Activated naive CD4-positive, alpha-beta T cell treated with anti-CD3 and anti-CD28 coated beads for 36 hours (primary cell): ENCODE measurements around the gene FAT1. TPM values are rescaled to one million over a fixed set of nuclear protein-coding genes. Genes with fewer than 3 reads are reported as not detected.

Experiments
- CTCF ChIA-PET: fragments of 350-600 bp; sonication (Branson Sonifier 250); formaldehyde crosslinking; loops from one replicate; lab custom pipeline; 2021; ENCODE audit warnings: antibody characterized with exemption; lab: Charles Lee
- DNase-seq: peaks from one replicate; pipeline ENCODE4 v3.0.0-alpha.2; 2020
- H3K27ac Mint-ChIP-seq: one replicate; pipeline ENCODE4 v1.8.0; 2021; ENCODE audit warnings: mild to moderate bottlenecking, mixed read lengths
- H3K27me3 Mint-ChIP-seq: one replicate; pipeline ENCODE4 v1.8.0; 2021; ENCODE audit warnings: low read depth, mixed read lengths
- H3K36me3 Mint-ChIP-seq: one replicate; pipeline ENCODE4 v1.8.0; 2021; ENCODE audit warnings: low read depth, mixed read lengths
- H3K4me1 Mint-ChIP-seq: one replicate; pipeline ENCODE4 v1.8.0; 2021; ENCODE audit warnings: low read depth, mixed read lengths
- H3K4me3 Mint-ChIP-seq: one replicate; pipeline ENCODE4 v1.8.0; 2021; ENCODE audit warnings: mild to moderate bottlenecking, moderate library complexity, mixed read lengths
- H3K9me3 Mint-ChIP-seq: one replicate; pipeline ENCODE4 v1.8.0; 2021; ENCODE audit warnings: mixed read lengths
- intact Hi-C: fragments of 100-400 bp; cut with micrococcal nuclease; formaldehyde crosslinking; loops from one replicate; pipeline ENCODE4 v1.15.1; 2023
- total RNA-seq, 2 experiments: library from RNA; stranded (reverse); gene quantifications; one replicate each; pipeline ENCODE4 v1.2.3, GENCODE V29; 2021

FAT1 gene
- total RNA-seq, 2 experiments from 2014 or later = 0.02 to 0.43 TPM

- CTCF ChIA-PET = interaction anchor here (0.5 kb wide), 1 partner anchor 47 kb away, joined by 3 read pairs; no protein-coding TSS in a partner anchor
- intact Hi-C loops = no loop called here
- Mint-ChIP-seq H3K4me1 (no peaks in the 10 kb centered on the region), H3K36me3 (no peaks in the 10 kb centered on the region), H3K4me3 (no peak overlapping the region), H3K9me3 (no peaks in the 10 kb centered on the region), H3K27ac (no peak overlapping the region), H3K27me3 (peaks cover 13% of the 10 kb centered on the region)
- no peak for DNase-seq
These were observed 69.7 kb downstream of the FAT1 start for GRCh38 chr4:186653969-186654368.

- H3K27ac Mint-ChIP-seq = no peak overlapping the region
- CTCF ChIA-PET = no interaction called here
- no peaks in the 10 kb centered on the region for H3K36me3 Mint-ChIP-seq
These were observed 72.0 kb downstream of the FAT1 start for GRCh38 chr4:186651624-186652023.

GRCh38 chr4:186651181-186651603 lies 72.5 kb downstream of the FAT1 start:
- CTCF ChIA-PET = no interaction called here
- Mint-ChIP-seq H3K36me3 (no peaks in the 10 kb centered on the region), H3K27ac (no peak overlapping the region), H3K9me3 (no peaks in the 10 kb centered on the region), H3K4me3 (no peak overlapping the region), H3K27me3 (peaks cover 13% of the 10 kb centered on the region), H3K4me1 (no peaks in the 10 kb centered on the region)
- intact Hi-C loops = no loop called here
- DNase-seq = no peak

More at GRCh38 chr4:186651624-186652023, 72.0 kb downstream of the FAT1 start:
- Mint-ChIP-seq H3K4me3 (no peak overlapping the region), H3K27me3 (peaks cover 13% of the 10 kb centered on the region), H3K4me1 (no peaks in the 10 kb centered on the region), H3K9me3 (no peaks in the 10 kb centered on the region)
- intact Hi-C loops = no loop called here
- DNase-seq = no peak

GRCh38 chr4:186650401-186651180 lies 73.1 kb downstream of the FAT1 start:
- peaks cover 2% of the 10 kb centered on the region for H3K9me3 Mint-ChIP-seq
- no peak overlapping the region for H3K27ac Mint-ChIP-seq
- intact Hi-C loops = no loop called here
- CTCF ChIA-PET = no interaction called here
- DNase-seq = no peak
- peaks cover 13% of the 10 kb centered on the region for H3K27me3 Mint-ChIP-seq
- no peak overlapping the region for H3K4me3 Mint-ChIP-seq
- H3K4me1 Mint-ChIP-seq = no peaks in the 10 kb centered on the region
- H3K36me3 Mint-ChIP-seq = no peaks in the 10 kb centered on the region

- Mint-ChIP-seq H3K36me3 (no peaks in the 10 kb centered on the region), H3K27me3 (peaks cover 16% of the 10 kb centered on the region), H3K4me3 (no peak overlapping the region), H3K27ac (no peak overlapping the region), H3K4me1 (no peaks in the 10 kb centered on the region), H3K9me3 (peaks cover 2% of the 10 kb centered on the region)
- intact Hi-C loops = no loop called here
- CTCF ChIA-PET = no interaction called here
- no peak for DNase-seq
These were observed 75.8 kb downstream of the FAT1 start for GRCh38 chr4:186647821-186648220.

GRCh38 chr4:186644737-186645261 lies 78.9 kb downstream of the FAT1 start:
- H3K9me3 Mint-ChIP-seq = peaks cover 2% of the 10 kb centered on the region
- H3K4me1 Mint-ChIP-seq = no peaks in the 10 kb centered on the region
- H3K27ac Mint-ChIP-seq = no peak overlapping the region
- H3K36me3 Mint-ChIP-seq = no peaks in the 10 kb centered on the region
- H3K4me3 Mint-ChIP-seq = no peak overlapping the region
- intact Hi-C loops = no loop called here
- no peak for DNase-seq
- CTCF ChIA-PET = no interaction called here
- peaks cover 9% of the 10 kb centered on the region for H3K27me3 Mint-ChIP-seq

GRCh38 chr4:186644311-186644638 lies 79.4 kb downstream of the FAT1 start:
- no peak for DNase-seq
- Mint-ChIP-seq H3K27ac (no peak overlapping the region), H3K4me3 (no peak overlapping the region), H3K9me3 (peaks cover 2% of the 10 kb centered on the region), H3K27me3 (peaks cover 8% of the 10 kb centered on the region), H3K36me3 (no peaks in the 10 kb centered on the region), H3K4me1 (no peaks in the 10 kb centered on the region)
- intact Hi-C loops = no loop called here
- CTCF ChIA-PET = no interaction called here

- Mint-ChIP-seq H3K4me1 (no peaks in the 10 kb centered on the region), H3K36me3 (no peaks in the 10 kb centered on the region), H3K27me3 (peaks cover 8% of the 10 kb centered on the region), H3K9me3 (peaks cover 2% of the 10 kb centered on the region), H3K27ac (no peak overlapping the region), H3K4me3 (no peak overlapping the region)
- CTCF ChIA-PET = no interaction called here
- no peak for DNase-seq
- intact Hi-C loops = no loop called here
These were observed 80.0 kb downstream of the FAT1 start for GRCh38 chr4:186643501-186644310.

- CTCF ChIA-PET = no interaction called here
- DNase-seq = no peak
These were observed 80.7 kb downstream of the FAT1 start for GRCh38 chr4:186642998-186643397.

GRCh38 chr4:186642530-186642929 lies 81.1 kb downstream of the FAT1 start:
- Mint-ChIP-seq H3K36me3 (no peaks in the 10 kb centered on the region), H3K4me1 (no peaks in the 10 kb centered on the region), H3K27ac (no peak overlapping the region), H3K9me3 (peaks cover 2% of the 10 kb centered on the region), H3K27me3 (peaks cover 8% of the 10 kb centered on the region), H3K4me3 (no peak overlapping the region)
- intact Hi-C loops = no loop called here
- CTCF ChIA-PET = no interaction called here
- no peak for DNase-seq

More at GRCh38 chr4:186642998-186643397, 80.7 kb downstream of the FAT1 start:
- intact Hi-C loops = no loop called here
- Mint-ChIP-seq H3K27me3 (peaks cover 8% of the 10 kb centered on the region), H3K4me3 (no peak overlapping the region), H3K9me3 (peaks cover 2% of the 10 kb centered on the region), H3K27ac (no peak overlapping the region), H3K4me1 (no peaks in the 10 kb centered on the region), H3K36me3 (no peaks in the 10 kb centered on the region)

- DNase-seq = no peak
- Mint-ChIP-seq H3K4me1 (no peaks in the 10 kb centered on the region), H3K27me3 (no peaks in the 10 kb centered on the region), H3K4me3 (no peak overlapping the region), H3K36me3 (no peaks in the 10 kb centered on the region), H3K9me3 (no peaks in the 10 kb centered on the region), H3K27ac (no peak overlapping the region)
- CTCF ChIA-PET = no interaction called here
- intact Hi-C loops = no loop called here
These were observed 89.0 kb downstream of the FAT1 start for GRCh38 chr4:186634591-186635128.

- CTCF ChIA-PET = no interaction called here
- H3K36me3 Mint-ChIP-seq = no peaks in the 10 kb centered on the region
- intact Hi-C loops = no loop called here
These were observed 89.8 kb downstream of the FAT1 start for GRCh38 chr4:186633844-186634243.

More at GRCh38 chr4:186633844-186634243, 89.8 kb downstream of the FAT1 start:
- Mint-ChIP-seq H3K4me3 (no peak overlapping the region), H3K27me3 (no peaks in the 10 kb centered on the region), H3K9me3 (peaks cover 3% of the 10 kb centered on the region), H3K27ac (no peak overlapping the region), H3K4me1 (no peaks in the 10 kb centered on the region)
- no peak for DNase-seq
